HG02943 (cell line): Measurements from ENCODE around the gene TPI1.

Experiments used
- ATAC-seq: cut with Tn5 transposase; IDR thresholded peaks from one replicate; pipeline ENCODE4 v1.9.1; 2021; ENCODE audit warnings: mild to moderate bottlenecking, low read depth, moderate library complexity; ENCODE audit not compliant: unreplicated experiment

The TPI1 gene

GRCh38 chr12:6827982-6828780, 39.1 kb upstream of the TPI1 start, which contains the start of gene P3H3:
Gene P3H3, plus strand, starts transcription at chr12:6828407. Its CDS starts 34 bp downstream, at chr12:6828441.
- no peak for ATAC-seq

GRCh38 chr12:6828781-6829535, 38.4 kb upstream of the TPI1 start:
- no peak for ATAC-seq

- ATAC-seq = no peak
Observed at GRCh38 chr12:6829536-6830220, 37.7 kb upstream of the TPI1 start.

- ATAC-seq = no peak
Observed at GRCh38 chr12:6830286-6830890, 36.9 kb upstream of the TPI1 start.

GRCh38 chr12:6830999-6831398, 36.3 kb upstream of the TPI1 start:
- no peak for ATAC-seq

GRCh38 chr12:6831450-6831995, 35.8 kb upstream of the TPI1 start:
- ATAC-seq = no peak

GRCh38 chr12:6832125-6832524, 35.2 kb upstream of the TPI1 start:
- no peak for ATAC-seq

GRCh38 chr12:6833189-6833890, 34.0 kb upstream of the TPI1 start:
- ATAC-seq = no peak

- ATAC-seq = no peak
Observed at GRCh38 chr12:6834254-6834653, 33.1 kb upstream of the TPI1 start.

- no peak for ATAC-seq
Observed at GRCh38 chr12:6834873-6835272, 32.5 kb upstream of the TPI1 start.

- ATAC-seq = no peak
Observed at GRCh38 chr12:6836851-6837250, 30.5 kb upstream of the TPI1 start.

- no peak for ATAC-seq
Observed at GRCh38 chr12:6837370-6838060, 29.8 kb upstream of the TPI1 start.

GRCh38 chr12:6838854-6839253, 28.5 kb upstream of the TPI1 start:
- no peak for ATAC-seq

- ATAC-seq = peak; percentile 68
Observed at GRCh38 chr12:6839482-6840201, 27.7 kb upstream of the TPI1 start.

- ATAC-seq = no peak
Observed at GRCh38 chr12:6840330-6840729, 27.0 kb upstream of the TPI1 start.

- ATAC-seq = no peak
Observed at GRCh38 chr12:6840761-6841515, 26.4 kb upstream of the TPI1 start, which contains the start of gene GNB3. Gene GNB3, plus strand, starts transcription at chr12:6840925. Its CDS starts 363 bp downstream, at chr12:6841288.

- no peak for ATAC-seq
Observed at GRCh38 chr12:6842075-6842474, 25.3 kb upstream of the TPI1 start.
